Measurements from ENCODE around the gene ZNF300.
"Not testable (repeated sequence)": the region's sequence is repeated elsewhere in the genome, so short reads cannot be mapped to it uniquely, and the experiment has no call there.

Gene ZNF300

GRCh38 chr5:150845185-150845859 is 59.5 kb downstream of the ZNF300 start:
- not testable (repeated sequence) for DNase-seq
